Esophagus muscularis mucosa (tissue), 4 donors: Measurements from ENCODE around the gene ZNF425. TPM values are rescaled to one million over a fixed set of nuclear protein-coding genes. Genes with fewer than 3 reads are reported as not detected.

Experiments
- DNase-seq: peaks from one replicate; pipeline ENCODE4 v3.0.0-alpha.2; 2017; ENCODE audit errors: extremely low spot score
- H3K27ac ChIP-seq, 4 donors: fragments of 200-600 bp; sonication (generic); replicated peaks in 1 of 4; 1 replicate in 3 of 4; 2 replicates in 1 of 4; pipeline ENCODE4 v1.5.1; 2016 to 2019; ENCODE audit warnings: mild to moderate bottlenecking in 1 of 4
- H3K27me3 ChIP-seq, 4 donors: fragments of 200-600 bp; sonication (generic); one replicate each; pipeline versions ENCODE4 v1.5.1 to v1.6.0; 2016 to 2019
- H3K36me3 ChIP-seq, 4 donors: fragments of 200-600 bp; sonication (generic); one replicate each; pipeline ENCODE4 v1.5.1; 2016 to 2019
- H3K4me1 ChIP-seq, 4 donors: fragments of 200-600 bp; sonication (generic); one replicate each; pipeline ENCODE4 v1.5.1; 2016 to 2019
- H3K4me3 ChIP-seq, 4 donors: fragments of 200-600 bp; sonication (generic); 1 replicate in 2 of 4; 2 replicates in 2 of 4; pipeline ENCODE4 v1.5.1; 2016 to 2019; ENCODE audit warnings: mild to moderate bottlenecking in 4 of 4, moderate library complexity in 1 of 4
- H3K9me3 ChIP-seq, 4 donors: fragments of 200-600 bp; sonication (generic); 1 replicate in 3 of 4; 2 replicates in 1 of 4; pipeline ENCODE4 v1.5.1; 2016 to 2019
- CTCF ChIP-seq, 3 experiments: fragments of 200-600 bp in 2 of 3; fragments of 450-650 bp in 1 of 3; sonication (generic) in 2 of 3; IDR thresholded peaks; one replicate each; pipeline ENCODE4 v1.5.1; 2017 to 2019; ENCODE audit warnings: antibody characterized with exemption in 3 of 3, mild to moderate bottlenecking in 2 of 3, moderate library complexity in 1 of 3
- EP300 ChIP-seq: sonication (generic); formaldehyde crosslinking; IDR thresholded peaks from one replicate; pipeline ENCODE4 v1.6.1; 2017; ENCODE audit warnings: antibody characterized with exemption
- POLR2A ChIP-seq: fragments of 450-650 bp; IDR thresholded peaks from one replicate; pipeline ENCODE4 v1.6.1; 2017; ENCODE audit warnings: antibody characterized with exemption, moderate library complexity, mild to moderate bottlenecking, low read depth
- POLR2AphosphoS5 ChIP-seq, 2 donors: sonication (generic); formaldehyde crosslinking; IDR thresholded peaks; one replicate each; pipeline ENCODE4 v1.6.1; 2017; ENCODE audit warnings: antibody characterized with exemption in 2 of 2
- WGBS: methylation state at CpG from one replicate; pipeline ENCODE4 v1.1.5; 2018; 5-methylcytosine and 5-hydroxymethylcytosine counted together
- intact Hi-C: fragments of 100-400 bp; cut with DNase I; formaldehyde crosslinking; loops from one replicate; pipeline ENCODE4 v1.15.1; 2023
- total RNA-seq, 4 donors: library from RNA; depleted of rRNA; stranded (reverse); fragments of >200 nt; gene quantifications; one replicate each; pipeline versions ENCODE4 v1.1.0 to v1.2.1, GENCODE V29; 2016

The ZNF425 gene
- total RNA-seq, 4 donors from 2014 or later = 2.1 to 3.9 (median 3.3) TPM

- H3K4me1 ChIP-seq = no peaks in the 10 kb centered on the region
- peaks cover 0 to 16% (median 9%) of the 10 kb centered on the region in 4 donors for H3K36me3 ChIP-seq
- intact Hi-C loops = no loop called here
- no peak overlapping the region for H3K27ac ChIP-seq
- no peak for TF ChIP-seq EP300
- no peak for DNase-seq
- H3K9me3 ChIP-seq = no peaks in the 10 kb centered on the region
- H3K4me3 ChIP-seq = no peak overlapping the region
- WGBS = 95% methylated on average over 9 of the region's 9 CpGs
- no peaks in the 10 kb centered on the region for H3K27me3 ChIP-seq
Measured at GRCh38 chr7:149136118-149136517, 10.0 kb upstream of the ZNF425 start.

- Histone ChIP-seq H3K4me3 (no peak overlapping the region), H3K27me3 (no peaks in the 10 kb centered on the region), H3K36me3 (peaks cover 0 to 32% (median 15%) of the 10 kb centered on the region in 4 donors), H3K27ac (no peak overlapping the region), H3K4me1 (peaks cover 0 to 2% (median 2%) of the 10 kb centered on the region in 4 donors), H3K9me3 (no peaks in the 10 kb centered on the region)
- WGBS = 93% methylated on average over 2 of the region's 2 CpGs
- intact Hi-C loops = no loop called here
- DNase-seq = no peak
- TF ChIP-seq POLR2A (no peak), POLR2AphosphoS5 (IDR thresholded peaks at IDR 0.05) (no peak), EP300 (no peak)
Measured at GRCh38 chr7:149133028-149133710, 7.0 kb upstream of the ZNF425 start.

- Histone ChIP-seq H3K27me3 (no peaks in the 10 kb centered on the region), H3K9me3 (no peaks in the 10 kb centered on the region), H3K36me3 (peaks cover 0 to 32% (median 14%) of the 10 kb centered on the region in 4 donors), H3K4me3 (no peak overlapping the region), H3K27ac (no peak overlapping the region), H3K4me1 (peaks cover 6 to 8% (median 7%) of the 10 kb centered on the region in 4 donors)
- 90% methylated on average over 5 of the region's 5 CpGs for WGBS
- no peak for DNase-seq
- TF ChIP-seq POLR2A = no peak
- no peak for TF ChIP-seq CTCF (IDR thresholded peaks at IDR 0.05)
- no peak for TF ChIP-seq EP300
- no peak for TF ChIP-seq POLR2AphosphoS5 (IDR thresholded peaks at IDR 0.05)
- intact Hi-C loops = no loop called here
Measured at GRCh38 chr7:149130572-149131198, 4.6 kb upstream of the ZNF425 start.

- H3K9me3 ChIP-seq = no peaks in the 10 kb centered on the region
- TF ChIP-seq EP300 (no peak), CTCF (IDR thresholded peaks at IDR 0.05) (no peak), POLR2AphosphoS5 (IDR thresholded peaks at IDR 0.05) (no peak), POLR2A (no peak)
- H3K27me3 ChIP-seq = no peaks in the 10 kb centered on the region
- under 1% methylated on average over 26 of the region's 48 CpGs for WGBS
- peaks cover 15 to 21% (median 19%) of the 10 kb centered on the region in 4 donors for H3K4me1 ChIP-seq
- peak overlapping the region; percentile 79 to 87 (median 82) for H3K4me3 ChIP-seq
- H3K36me3 ChIP-seq = peaks cover 0 to 22% (median 11%) of the 10 kb centered on the region in 4 donors
- intact Hi-C loops = loop anchor here (1.0 to 5.0 kb wide), 4 partner anchors 20 to 646 kb away; partner anchors contain the start of genes ZNF398, ZNF467 and ZNF786
- DNase-seq = no peak
- peak overlapping the region; percentile 93 to 98 (median 98) for H3K27ac ChIP-seq
Measured at GRCh38 chr7:149126662-149127266, 640 bp upstream of the ZNF425 start.

GRCh38 chr7:149125189-149125862, 798 bp downstream of the ZNF425 start:
- H3K27ac ChIP-seq = peak overlapping the region; percentile 93 to 98 (median 98)
- H3K27me3 ChIP-seq = no peaks in the 10 kb centered on the region
- H3K36me3 ChIP-seq = peaks cover 0 to 9% (median 2%) of the 10 kb centered on the region in 4 donors
- intact Hi-C loops = loop anchor here (5.0 kb wide), 1 partner anchor 647 kb away; the partner anchor contains the start of gene ZNF467
- DNase-seq = no peak
- H3K4me1 ChIP-seq = peaks cover 15 to 21% (median 19%) of the 10 kb centered on the region in 4 donors
- no peak for TF ChIP-seq POLR2AphosphoS5 (IDR thresholded peaks at IDR 0.05)
- TF ChIP-seq EP300 = no peak
- TF ChIP-seq CTCF (IDR thresholded peaks at IDR 0.05) = no peak
- TF ChIP-seq POLR2A = no peak
- no peaks in the 10 kb centered on the region for H3K9me3 ChIP-seq
- peak overlapping the region; percentile 79 to 87 (median 82) for H3K4me3 ChIP-seq
- 2% methylated on average over 21 of the region's 21 CpGs for WGBS
